SK-N-SH treated with all-trans-retinoic acid at 6 μM for 48 hours (cell line): ENCODE measurements around the gene PRKCZ.
A peak's percentile ranks its signal among the peaks of the same experiment; 100 is the strongest.

Experiments
- ATAC-seq: fragments of 200-7000 bp; cut with Tn5 transposase; 3 replicates; pipeline ENCODE4 v1.9.1; 2020; ENCODE audit warnings: mild to moderate bottlenecking, moderate library complexity
- ARNTL ChIP-seq: fragments of 450-650 bp; formaldehyde crosslinking; IDR thresholded peaks from 2 replicates; pipeline ENCODE4 v1.5.0; 2020; ENCODE audit warnings: low read depth, mild to moderate bottlenecking, moderate library complexity, borderline replicate concordance
- BACH2 ChIP-seq: fragments of 250-450 bp; sonication (Bioruptor Pico); IDR thresholded peaks from 2 replicates; pipeline ENCODE4 v1.9.0; 2021; ENCODE audit warnings: mild to moderate bottlenecking, borderline replicate concordance
- CREB5 ChIP-seq: fragments of 250-450 bp; sonication (Bioruptor Pico); IDR thresholded peaks from 2 replicates; pipeline ENCODE4 v1.5.1; 2020; ENCODE audit warnings: low read depth, mild to moderate bottlenecking, moderate library complexity
- CSDC2 ChIP-seq: fragments of 250-450 bp; sonication (Bioruptor Pico); IDR thresholded peaks from 2 replicates; pipeline ENCODE4 v1.5.0; 2020; ENCODE audit warnings: mild to moderate bottlenecking, moderate library complexity
- ESRRG ChIP-seq: fragments of 250-450 bp; sonication (Bioruptor Pico); IDR thresholded peaks from 2 replicates; pipeline ENCODE4 v1.6.1; 2021; ENCODE audit warnings: mild to moderate bottlenecking
- GLIS3 ChIP-seq: fragments of 250-450 bp; sonication (Bioruptor Pico); IDR thresholded peaks from 2 replicates; pipeline ENCODE4 v1.5.0; 2020; ENCODE audit warnings: mild to moderate bottlenecking, moderate library complexity
- ISL1 ChIP-seq: fragments of 250-450 bp; sonication (Bioruptor Pico); IDR thresholded peaks from 2 replicates; pipeline ENCODE4 v2.1.2; 2022; ENCODE audit warnings: mild to moderate bottlenecking, moderate library complexity
- OSR1 ChIP-seq: fragments of 250-450 bp; sonication (Bioruptor Pico); IDR thresholded peaks from 2 replicates; pipeline ENCODE4 v1.8.0; 2022; ENCODE audit warnings: moderate library complexity, mild to moderate bottlenecking, inconsistent platforms
- PATZ1 ChIP-seq: fragments of 250-450 bp; sonication (Bioruptor Pico); IDR thresholded peaks from 2 replicates; pipeline ENCODE4 v1.8.0; 2020; ENCODE audit warnings: mild to moderate bottlenecking, moderate library complexity, borderline replicate concordance
- POU6F1 ChIP-seq: fragments of 250-450 bp; sonication (Bioruptor Pico); IDR thresholded peaks from 2 replicates; pipeline ENCODE4 v1.8.0; 2021; ENCODE audit warnings: low read depth, mild to moderate bottlenecking, moderate library complexity, borderline replicate concordance
- PPARA ChIP-seq: fragments of 250-450 bp; sonication (Bioruptor Pico); IDR thresholded peaks from 2 replicates; pipeline ENCODE4 v1.5.0; 2020; ENCODE audit warnings: mild to moderate bottlenecking, borderline replicate concordance
- SNAI2 ChIP-seq: fragments of 250-450 bp; sonication (Bioruptor Pico); IDR thresholded peaks from 2 replicates; pipeline ENCODE4 v1.5.0; 2020; ENCODE audit warnings: mild to moderate bottlenecking, moderate library complexity
- TOX ChIP-seq: fragments of 250-450 bp; sonication (Bioruptor Pico); IDR thresholded peaks from 2 replicates; pipeline ENCODE4 v1.8.0; 2021; ENCODE audit warnings: mild to moderate bottlenecking, moderate library complexity, borderline replicate concordance
- ZC3H10 ChIP-seq: fragments of 250-450 bp; sonication (Bioruptor Pico); IDR thresholded peaks from 2 replicates; pipeline ENCODE4 v1.5.1; 2021; ENCODE audit warnings: mild to moderate bottlenecking, moderate library complexity
- ZFP3 ChIP-seq: fragments of 250-450 bp; sonication (Bioruptor Pico); IDR thresholded peaks from 2 replicates; pipeline ENCODE4 v1.5.0; 2020; ENCODE audit warnings: mild to moderate bottlenecking, moderate library complexity
- ZFP30 ChIP-seq: fragments of 450-650 bp; formaldehyde crosslinking; IDR thresholded peaks from 2 replicates; pipeline ENCODE4 v1.5.0; 2022; ENCODE audit warnings: mild to moderate bottlenecking, moderate library complexity
- ZNF70 ChIP-seq: fragments of 450-650 bp; formaldehyde crosslinking; IDR thresholded peaks from 2 replicates; pipeline ENCODE4 v1.5.0; 2020; ENCODE audit warnings: mild to moderate bottlenecking, moderate library complexity
- ZNF8 ChIP-seq: fragments of 450-650 bp; formaldehyde crosslinking; IDR thresholded peaks from 2 replicates; pipeline ENCODE4 v1.5.0; 2020; ENCODE audit warnings: mild to moderate bottlenecking, moderate library complexity

Gene PRKCZ

GRCh38 chr1:2070800-2071530 is 20.8 kb downstream of the PRKCZ start:
- no peak for ATAC-seq
- TF ChIP-seq ISL1 (CRISPR knock-in tag), result no peak
- TF ChIP-seq POU6F1, result no peak
- no peak for TF ChIP-seq ZNF70 (CRISPR knock-in tag)
- no peak for TF ChIP-seq OSR1 (CRISPR knock-in tag)
- no peak for TF ChIP-seq CSDC2 (CRISPR knock-in tag)
- TF ChIP-seq SNAI2 (CRISPR knock-in tag), result no peak
- no peak for TF ChIP-seq TOX
- no peak for TF ChIP-seq PPARA
- no peak for TF ChIP-seq ZFP30 (CRISPR knock-in tag)
- TF ChIP-seq ZFP3 (CRISPR knock-in tag), result no peak
- no peak for TF ChIP-seq PATZ1 (CRISPR knock-in tag)
- TF ChIP-seq, all 23 proteins: peak for 0

GRCh38 chr1:2072109-2072806 is 22.0 kb downstream of the PRKCZ start:
- no peak for ATAC-seq
- no peak for TF ChIP-seq BACH2 (CRISPR knock-in tag)
- no peak for TF ChIP-seq GLIS3 (CRISPR knock-in tag)
- TF ChIP-seq ZNF70 (CRISPR knock-in tag), result no peak
- no peak for TF ChIP-seq ZC3H10
- TF ChIP-seq ARNTL (CRISPR knock-in tag), result no peak
- TF ChIP-seq POU6F1, result no peak
- no peak for TF ChIP-seq ZFP3 (CRISPR knock-in tag)

GRCh38 chr1:2072891-2073290 is 22.7 kb downstream of the PRKCZ start:
- TF ChIP-seq GLIS3 (CRISPR knock-in tag), result no peak
- TF ChIP-seq, all 23 proteins: peak for 0
- no peak; the same call in 1 of the 3 replicates for ATAC-seq

GRCh38 chr1:2073382-2074230 is 23.4 kb downstream of the PRKCZ start:
- ATAC-seq, result peak; percentile 90

GRCh38 chr1:2074396-2074795 is 24.2 kb downstream of the PRKCZ start:
- no peak for TF ChIP-seq SNAI2 (CRISPR knock-in tag)
- no peak for TF ChIP-seq BACH2 (CRISPR knock-in tag)
- no peak for TF ChIP-seq ZNF8 (CRISPR knock-in tag)
- TF ChIP-seq PATZ1 (CRISPR knock-in tag), result no peak
- no peak for TF ChIP-seq ESRRG (CRISPR knock-in tag)
- TF ChIP-seq ZFP30 (CRISPR knock-in tag), result no peak
- no peak for TF ChIP-seq PPARA
- no peak for ATAC-seq

More at GRCh38 chr1:2073382-2074230, 23.4 kb downstream of the PRKCZ start:
- TF ChIP-seq CREB5 (CRISPR knock-in tag), result no peak
- 0 out of 2 replicates have a peak, but pooled peaks have one; percentile 35 for TF ChIP-seq SNAI2 (CRISPR knock-in tag)
